HG02610 (cell line): Measurements from ENCODE around the gene ARSK.
A peak's percentile ranks its signal among the peaks of the same experiment; 100 is the strongest.

ENCODE experiments used
- ATAC-seq: cut with Tn5 transposase; IDR thresholded peaks from one replicate; pipeline ENCODE4 v1.9.1; 2021; ENCODE audit warnings: mild to moderate bottlenecking, moderate library complexity; ENCODE audit not compliant: unreplicated experiment

The ARSK gene

DNA sequence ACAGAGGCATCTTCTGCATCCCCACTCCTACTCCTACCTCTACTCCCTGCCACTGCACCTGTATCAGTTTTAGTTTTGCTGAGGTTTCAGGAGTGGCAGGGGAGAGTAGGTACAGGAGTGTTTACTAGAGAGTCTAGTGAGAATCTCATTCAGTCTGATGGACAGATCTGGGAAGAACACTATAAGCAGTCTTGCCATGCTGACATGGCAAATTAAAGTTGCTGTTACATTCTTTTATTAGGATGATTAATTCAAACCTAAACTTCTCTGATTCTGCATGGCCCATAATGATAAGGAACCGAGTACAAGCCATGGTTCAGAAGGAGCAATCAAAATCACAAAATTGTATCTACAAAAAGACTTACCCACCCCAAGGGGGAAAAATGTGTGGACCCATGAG, 7.4 kb downstream of the ARSK start:
- no peak for ATAC-seq

DNA sequence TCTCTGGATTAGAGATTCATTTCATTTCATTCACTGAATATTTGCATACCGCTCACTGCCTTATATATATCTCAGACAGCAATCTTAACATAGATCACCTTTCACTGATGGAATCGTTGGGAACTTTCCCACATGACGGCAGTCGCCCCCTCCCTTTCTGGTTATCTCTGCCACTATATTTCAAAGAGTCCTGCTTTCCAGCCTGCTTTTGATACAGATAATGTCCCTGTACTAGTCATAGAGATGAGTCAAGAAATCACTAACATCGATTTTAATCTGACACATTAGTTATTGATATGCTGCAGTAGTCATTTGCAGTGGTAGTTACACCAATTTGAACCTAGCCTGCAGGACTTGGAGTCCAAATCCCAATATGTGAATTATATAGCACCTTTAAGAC, 8.5 kb downstream of the ARSK start:
- ATAC-seq = no peak

DNA sequence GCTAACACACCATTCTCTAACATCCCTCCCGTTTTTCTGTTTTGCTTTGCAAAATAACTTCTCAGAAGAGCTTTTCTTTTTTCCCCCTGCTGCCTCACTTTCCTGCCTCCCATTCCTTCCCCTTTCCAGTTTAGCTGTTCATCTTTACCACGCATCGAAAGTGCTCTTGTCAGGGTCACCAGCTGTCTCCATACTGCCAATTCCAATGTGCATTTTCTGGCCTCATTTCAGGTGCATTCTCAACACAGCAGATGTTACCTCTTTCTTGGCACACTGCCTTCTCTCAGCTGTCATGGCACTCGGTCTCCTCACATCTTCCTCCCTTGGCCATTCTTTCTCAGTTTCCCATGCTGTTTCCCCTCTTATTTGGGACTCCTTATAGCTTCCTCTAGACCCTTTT, 9.5 kb downstream of the ARSK start:
- ATAC-seq = no peak

DNA sequence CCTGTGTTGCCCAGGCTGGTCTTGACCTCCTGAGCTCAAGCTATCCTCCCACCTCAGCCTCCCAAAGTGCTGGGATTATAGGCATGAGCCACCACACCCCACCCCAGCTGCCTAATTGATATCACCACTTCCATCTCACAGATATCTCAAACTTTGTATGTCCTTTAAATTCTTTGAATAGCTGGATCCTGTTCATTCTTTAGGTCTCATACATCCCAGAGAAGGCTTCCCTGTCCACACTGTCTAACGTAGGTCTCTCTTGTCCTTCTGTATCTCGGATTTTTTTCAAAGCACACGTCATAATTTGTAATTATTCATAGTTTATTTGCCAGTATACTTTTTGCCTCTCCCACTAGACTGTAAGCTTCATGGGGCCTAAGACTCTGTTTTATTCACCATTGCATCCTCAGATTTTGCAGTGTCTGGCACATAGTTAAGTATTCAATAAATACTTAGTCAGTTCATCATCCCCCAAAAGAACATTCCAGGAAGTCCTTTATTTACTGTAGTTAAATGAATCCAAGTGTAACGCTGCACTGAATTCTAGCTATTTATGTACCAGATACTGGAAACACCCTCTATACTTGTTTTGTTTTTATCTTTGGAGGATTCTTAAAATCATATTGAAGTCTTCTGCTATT, 10.5 kb downstream of the ARSK start:
- ATAC-seq = no peak

DNA sequence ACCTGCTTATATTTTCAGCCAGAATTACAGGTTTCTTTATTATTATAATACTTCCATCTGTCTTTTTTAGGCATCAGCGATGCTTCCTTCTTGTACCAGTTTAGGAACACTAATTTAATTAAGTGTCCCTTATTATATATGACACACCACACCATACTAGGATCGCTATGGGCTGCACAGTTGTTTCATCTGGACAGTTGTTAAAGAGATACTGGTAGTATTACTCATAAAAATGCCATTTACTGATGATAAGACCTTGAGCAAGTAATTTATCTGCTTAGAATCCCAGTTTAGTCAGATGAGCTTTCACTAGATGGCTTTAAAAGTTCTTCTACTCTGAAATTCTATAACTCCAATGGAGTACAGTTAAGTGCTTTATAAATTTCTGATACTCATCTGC, 17.1 kb downstream of the ARSK start:
- no peak for ATAC-seq

DNA sequence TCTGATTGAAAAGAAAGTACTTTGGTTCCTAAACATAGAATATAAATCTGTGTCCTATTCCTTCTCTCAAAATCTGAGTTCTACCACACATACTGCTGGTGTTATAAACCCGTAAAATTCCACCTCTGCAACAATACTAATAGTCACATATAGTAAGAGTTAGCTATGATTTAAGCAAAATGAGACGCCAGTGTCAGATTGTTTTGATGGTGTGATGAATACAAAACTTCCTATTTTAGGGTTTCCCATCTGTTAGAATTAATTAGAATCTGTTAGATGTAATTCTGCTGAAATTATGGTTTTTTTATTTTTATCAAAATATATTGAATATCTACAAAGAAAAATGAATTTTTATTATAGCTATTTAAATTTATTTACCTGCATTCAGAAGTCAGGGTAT, 26.7 kb downstream of the ARSK start:
- no peak for ATAC-seq

DNA sequence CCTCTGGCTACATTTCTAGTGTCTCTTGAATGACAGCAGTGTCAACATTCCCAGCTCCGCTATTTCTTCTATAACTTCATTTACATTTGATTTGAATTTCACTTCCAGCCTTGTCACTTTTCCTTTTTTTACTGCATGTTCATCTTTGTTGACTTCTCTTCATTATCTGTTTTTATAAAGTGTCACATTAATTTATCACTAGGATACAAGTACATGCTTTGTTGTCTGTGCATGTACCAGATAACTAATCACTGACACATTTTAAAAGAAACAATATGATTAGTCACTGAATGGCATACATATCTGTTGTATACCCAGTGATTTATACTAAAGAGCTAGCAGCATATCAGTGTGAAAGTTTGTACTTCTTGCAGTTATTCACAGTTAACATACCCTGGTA, 29.1 kb downstream of the ARSK start:
- ATAC-seq = no peak

DNA sequence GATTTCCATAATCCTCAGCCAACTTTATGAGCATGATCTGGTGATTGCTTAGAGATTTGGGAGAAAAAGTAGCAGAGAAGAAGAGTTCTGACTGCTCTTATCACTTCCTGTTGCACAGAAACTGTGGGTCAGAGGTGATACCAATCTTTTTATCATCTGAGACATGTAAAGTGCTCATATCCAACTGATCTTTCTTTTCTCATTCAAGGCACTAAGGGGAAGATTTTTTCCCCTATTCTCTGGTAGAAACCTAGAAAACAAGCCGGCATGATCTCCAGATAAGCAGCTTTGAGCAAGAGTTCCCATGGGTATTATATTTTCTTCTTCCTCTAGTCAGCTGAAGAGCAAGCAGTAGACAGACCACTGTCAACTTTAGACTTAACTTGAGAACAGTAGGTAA, 36.0 kb downstream of the ARSK start:
- no peak for ATAC-seq

DNA sequence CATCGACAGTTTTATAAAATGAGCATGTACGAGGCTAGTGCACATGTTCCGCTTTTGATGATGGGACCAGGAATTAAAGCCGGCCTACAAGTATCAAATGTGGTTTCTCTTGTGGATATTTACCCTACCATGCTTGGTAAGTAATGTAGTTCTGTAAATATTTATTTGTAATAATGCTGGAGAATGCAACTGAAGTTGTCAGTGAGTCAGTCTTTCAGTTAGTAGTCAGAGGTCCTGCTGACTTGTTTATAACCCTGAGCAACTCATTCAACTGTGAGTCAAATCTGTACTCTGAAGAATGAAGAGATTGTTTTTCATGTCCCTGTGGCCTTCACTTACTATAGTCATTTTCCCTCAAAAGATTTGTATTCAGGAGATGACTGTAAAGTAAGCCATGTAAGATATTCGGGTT, 36.6 kb downstream of the ARSK start:
- ATAC-seq = peak; percentile 98

DNA sequence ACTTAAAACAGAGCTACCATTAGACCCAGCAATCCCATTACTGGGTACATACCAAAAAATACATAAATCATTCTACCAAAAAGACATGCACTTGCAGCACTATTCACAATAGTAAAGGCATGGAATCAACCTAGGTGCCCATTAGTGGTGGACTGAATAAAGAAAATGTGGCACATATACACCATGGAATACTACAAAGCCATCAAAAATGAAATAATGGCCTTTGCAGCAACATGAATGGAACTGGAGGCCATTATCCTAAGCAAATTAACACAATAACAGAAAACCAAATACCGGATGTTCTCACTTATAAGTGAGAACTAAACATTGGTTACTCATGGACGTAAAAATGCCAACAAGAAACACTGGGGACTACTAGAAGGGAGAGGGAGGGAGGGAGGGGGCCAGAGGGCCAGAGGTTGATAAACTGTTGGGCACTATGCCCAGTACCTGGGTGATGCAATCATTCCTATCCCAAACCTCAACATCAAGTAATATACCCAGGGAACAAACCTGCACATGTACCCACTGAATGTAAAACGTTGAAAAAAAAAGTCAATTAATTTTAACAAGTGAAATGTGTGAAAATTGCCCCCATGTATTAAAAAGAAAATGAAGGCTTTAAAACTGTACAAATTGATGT, 40.5 kb downstream of the ARSK start:
- no peak for ATAC-seq

DNA sequence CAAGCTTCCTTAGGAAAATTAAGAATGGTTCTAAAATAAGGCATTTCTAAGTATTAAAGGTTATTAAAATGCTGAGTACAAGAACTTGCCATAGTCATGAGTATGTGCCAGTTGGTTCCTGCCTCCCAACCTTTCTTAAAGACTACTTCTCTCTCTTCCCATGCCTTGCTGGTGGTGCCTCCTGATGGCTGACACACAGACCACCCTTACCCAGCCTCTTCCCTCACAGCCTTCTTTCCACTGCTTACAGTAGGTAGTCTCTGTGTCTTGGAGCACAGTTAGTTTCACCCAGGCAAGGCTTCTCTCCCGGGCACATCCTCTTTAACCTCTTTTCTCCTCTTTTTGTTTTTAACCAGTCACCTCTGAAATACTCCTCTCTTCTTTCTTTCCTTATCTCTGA, 44.4 kb downstream of the ARSK start:
- no peak for ATAC-seq

DNA sequence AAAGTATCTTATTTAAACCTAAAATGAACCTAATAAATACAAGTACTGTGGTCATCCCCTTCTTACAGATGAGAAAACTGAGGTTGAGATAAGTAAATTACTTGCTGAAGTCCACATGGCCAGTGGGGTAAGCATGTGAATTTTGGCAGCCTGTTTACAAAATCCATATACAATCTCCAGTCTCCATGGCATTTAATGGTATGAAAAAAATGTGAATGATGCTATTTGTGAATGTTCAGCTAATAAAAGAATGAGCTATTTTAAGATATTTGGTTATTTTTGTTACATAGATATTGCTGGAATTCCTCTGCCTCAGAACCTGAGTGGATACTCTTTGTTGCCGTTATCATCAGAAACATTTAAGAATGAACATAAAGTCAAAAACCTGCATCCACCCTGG, 45.7 kb downstream of the ARSK start:
- ATAC-seq = no peak

DNA sequence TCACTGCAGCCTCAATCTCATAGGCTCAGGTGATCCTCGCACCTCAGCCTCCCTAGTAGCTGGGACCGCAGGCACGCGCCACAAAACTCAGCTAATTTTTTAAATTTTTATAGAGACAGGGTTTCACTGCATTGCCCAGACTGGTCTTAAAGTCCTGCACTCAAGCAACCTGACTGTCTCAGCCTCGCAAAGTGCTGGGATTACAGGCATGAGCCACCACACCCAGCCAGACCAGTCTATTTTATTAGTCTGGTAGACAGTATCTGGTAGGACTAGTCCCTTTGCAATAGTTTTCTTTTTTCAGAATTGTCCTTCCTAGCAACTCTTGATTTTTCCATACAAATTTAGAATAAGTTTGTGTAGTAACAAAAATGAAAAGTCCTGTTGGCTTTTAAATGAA, 50.9 kb downstream of the ARSK start:
- ATAC-seq = no peak

DNA sequence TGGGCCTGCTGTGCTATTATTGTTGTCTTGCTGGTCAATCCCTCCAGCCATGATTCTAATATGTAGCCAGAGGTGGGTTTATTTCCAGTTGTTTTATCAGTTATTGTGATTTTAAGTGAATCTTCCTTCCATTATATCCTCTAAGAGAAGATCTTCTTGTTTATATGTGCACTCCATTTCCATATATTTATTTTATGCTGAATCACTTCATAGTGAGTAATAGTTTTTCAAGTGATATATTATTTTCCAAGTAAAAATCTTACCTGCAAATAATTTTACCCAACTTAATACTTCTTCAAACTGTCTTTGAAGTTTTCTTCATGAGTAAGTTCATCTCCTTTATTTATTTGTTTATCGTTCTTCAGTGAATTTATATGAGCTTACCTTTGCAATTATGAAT, 51.5 kb downstream of the ARSK start:
- ATAC-seq = no peak

DNA sequence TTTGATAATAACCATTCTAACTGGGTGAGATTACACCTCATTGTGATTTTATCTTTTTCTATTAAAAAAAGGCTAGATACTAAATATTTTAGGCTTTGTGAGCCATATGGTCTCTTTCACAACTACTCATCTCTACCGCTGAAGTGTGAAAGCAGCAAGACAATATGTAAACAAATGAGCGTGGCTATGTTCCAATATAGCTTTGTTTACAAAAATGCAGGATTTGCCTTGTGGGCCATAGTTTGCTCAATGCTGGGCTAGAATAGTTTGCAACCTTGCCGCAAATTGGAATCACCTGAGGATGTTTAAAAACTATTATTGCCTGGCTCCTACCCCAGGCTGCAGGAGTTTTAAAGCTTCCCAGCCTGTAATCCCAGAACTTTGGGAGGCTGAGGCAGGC, 54.8 kb downstream of the ARSK start:
- ATAC-seq = no peak

DNA sequence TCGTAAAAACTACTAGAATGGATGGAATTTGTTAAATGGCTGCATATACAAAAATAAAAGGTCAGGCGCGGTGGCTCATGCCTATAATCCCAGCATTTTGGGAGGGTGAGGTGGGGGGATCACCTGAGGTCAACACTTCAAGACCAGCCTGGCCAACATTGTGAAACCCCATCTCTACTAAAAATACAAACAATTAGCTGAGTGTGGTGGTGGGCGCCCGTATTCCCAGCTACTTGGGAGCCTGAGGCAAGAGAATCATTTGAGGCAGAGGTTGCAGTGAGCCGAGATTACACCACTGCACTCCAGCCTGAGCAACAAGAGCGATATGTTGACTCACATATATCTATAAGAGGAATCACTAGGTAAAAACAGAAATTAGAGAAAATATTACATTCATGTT, 55.6 kb downstream of the ARSK start:
- no peak for ATAC-seq

DNA sequence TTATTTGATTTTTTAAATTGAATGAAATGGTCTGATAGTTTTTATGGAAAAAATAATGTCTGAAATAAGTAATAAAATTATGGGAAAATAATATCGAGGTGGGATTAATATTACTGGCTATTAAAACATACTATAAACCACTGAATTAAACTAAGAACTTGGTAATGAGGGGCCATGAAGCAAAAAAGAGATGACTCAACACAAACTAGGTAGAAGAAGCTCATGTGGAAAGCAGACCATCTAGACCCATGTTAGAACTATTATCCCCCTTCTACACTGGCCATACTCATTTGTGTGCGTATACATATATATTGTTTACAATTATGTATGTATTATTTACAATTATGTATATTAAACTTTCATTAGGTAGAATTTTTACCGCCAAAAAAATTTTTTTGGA, 56.5 kb downstream of the ARSK start:
- ATAC-seq = no peak

DNA sequence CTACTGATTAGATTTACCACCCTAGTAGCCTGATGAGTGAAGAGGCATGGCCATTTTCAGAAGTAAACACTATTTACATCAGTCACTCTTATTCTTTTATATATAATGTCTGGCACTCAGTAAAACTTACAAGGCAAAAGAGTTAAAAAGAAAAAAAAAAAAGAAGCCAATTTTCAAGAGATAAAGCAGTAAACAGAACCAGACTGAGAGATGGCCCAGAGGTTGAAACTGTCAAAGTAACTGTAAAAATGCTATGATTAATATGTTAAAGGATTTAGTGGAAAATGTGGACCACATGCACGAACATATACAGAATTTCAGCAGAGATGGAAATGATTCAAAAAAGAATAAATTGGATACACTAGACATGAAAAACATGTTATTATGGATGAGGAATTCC, 58.6 kb downstream of the ARSK start:
- no peak for ATAC-seq

DNA sequence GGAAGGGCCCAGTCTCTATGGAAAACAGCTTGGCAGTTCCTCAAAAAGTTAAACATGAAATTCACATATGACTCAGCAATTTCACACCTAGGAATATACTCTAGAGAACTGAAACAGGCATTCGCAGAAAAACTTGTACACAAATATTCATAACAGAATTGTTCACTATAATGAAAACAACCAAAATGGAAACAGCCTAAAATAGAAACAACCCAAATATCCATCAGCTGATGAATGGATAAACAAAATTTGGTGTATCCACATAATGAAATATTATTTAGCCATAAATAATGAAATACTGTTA, 60.2 kb downstream of the ARSK start:
- ATAC-seq = peak; percentile 41

DNA sequence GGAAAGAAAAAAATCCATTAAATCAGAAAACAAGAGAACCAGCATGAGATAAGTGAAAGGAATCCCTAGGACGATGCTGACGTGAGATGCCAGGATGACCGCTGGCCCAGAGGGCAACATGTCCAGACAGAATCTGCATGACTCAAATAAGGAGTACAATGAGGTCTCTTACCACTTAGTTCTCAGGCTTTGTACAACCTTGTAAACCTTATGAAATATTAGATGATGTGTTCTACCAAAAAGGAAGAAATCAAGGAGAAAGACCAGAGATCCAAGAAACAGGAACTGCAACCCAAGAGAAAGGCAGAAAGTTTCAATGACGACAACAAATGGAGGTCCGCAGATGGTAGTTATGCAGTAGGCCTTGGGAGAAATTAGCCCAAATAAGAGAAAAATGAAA, 62.2 kb downstream of the ARSK start:
- ATAC-seq = peak; percentile 35

DNA sequence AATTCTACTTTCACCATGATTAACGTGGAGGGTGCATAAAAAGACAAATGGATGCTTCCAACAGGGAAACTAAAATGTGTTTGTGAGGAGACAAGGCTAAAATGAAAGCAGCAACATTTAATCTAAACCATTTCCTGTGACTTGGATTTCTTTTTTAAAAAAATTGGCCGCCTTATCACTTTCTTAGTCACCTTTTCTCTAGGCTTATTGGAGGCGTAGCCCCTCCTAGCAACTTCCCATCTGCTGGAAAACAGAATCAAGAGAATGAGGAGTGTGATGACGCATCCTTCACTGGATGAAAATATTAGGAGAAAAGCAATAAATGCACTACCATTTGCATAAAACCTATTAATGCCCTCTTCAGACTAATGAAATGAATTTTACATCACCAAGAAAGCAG, 64.2 kb downstream of the ARSK start:
- no peak for ATAC-seq

DNA sequence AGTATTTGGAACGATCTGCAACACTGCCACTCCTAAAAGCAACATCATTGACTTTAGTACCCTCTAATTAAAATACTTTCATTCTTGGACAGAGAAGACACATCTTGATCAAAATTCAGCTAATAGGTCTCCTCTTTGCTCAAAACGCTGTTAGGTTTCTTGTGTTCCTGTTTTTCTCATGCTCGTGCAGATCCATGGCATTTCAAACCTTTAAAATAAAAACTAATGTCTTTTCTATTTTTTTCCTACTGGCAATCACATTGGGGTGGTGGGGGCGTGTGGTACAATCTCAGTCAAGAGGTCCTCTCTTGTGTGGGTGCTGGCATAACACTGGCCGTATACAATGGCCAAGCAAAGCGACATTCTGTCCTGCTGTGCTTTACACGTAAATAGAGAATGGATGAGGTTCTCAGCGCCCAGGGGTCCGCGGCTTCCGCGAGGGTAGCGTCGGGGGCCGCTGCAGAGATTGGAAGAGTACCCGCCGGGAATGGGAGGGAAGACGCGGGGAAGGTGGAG, 64.7 kb downstream of the ARSK start:
- ATAC-seq = no peak
